Iris pigment epithelial cell (primary cell): ENCODE data around the gene FUT9.
A peak's percentile ranks its signal among the peaks of the same experiment; 100 is the strongest.

ENCODE experiments used
- DNase-seq: peaks from one replicate; pipeline ENCODE4 v3.0.0-alpha.2; 2011; ENCODE audit warnings: low read depth

The FUT9 gene

GRCh38 chr6:96073555-96073954 is 57.8 kb downstream of the FUT9 start:
- DNase-seq = no peak

DNA sequence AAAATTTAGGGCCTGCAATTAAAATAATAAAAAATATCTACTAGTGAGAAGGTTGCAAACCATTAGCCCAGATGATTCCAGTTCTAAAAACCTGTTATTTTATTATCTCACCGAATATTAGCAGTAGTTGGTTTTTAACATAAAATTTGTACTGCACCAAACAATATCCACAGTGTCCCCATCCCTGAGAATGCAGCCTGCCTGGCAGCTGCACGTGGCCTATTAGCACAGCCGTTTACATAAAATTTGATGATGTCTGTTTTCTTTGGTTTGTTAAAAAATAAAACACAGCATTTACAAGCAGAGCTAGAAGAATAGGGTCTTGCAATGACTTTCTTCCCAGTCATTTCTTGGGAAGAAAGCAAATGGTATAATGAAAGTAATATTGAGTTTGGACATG is 58.2 kb downstream of the FUT9 start:
- DNase-seq = no peak

DNA sequence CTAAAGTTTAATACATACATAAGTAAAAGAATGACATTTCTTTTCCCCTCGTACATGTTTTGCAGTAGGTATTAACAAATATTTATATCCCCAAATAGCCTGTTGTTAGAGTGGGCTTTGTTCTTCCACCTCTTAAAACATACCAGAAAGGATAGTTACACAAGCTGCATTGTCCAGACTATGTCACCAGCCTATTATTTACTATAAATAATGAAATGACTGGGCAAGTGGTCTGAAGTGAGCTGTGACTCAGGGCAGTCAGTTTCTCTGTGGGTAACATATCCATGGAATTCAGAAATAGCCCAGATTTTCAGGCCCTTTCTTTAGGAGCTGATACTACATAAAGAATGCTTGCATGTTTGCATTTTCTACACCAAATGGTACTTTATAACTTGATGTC is 60.1 kb downstream of the FUT9 start:
- peak; percentile 0 for DNase-seq

DNA sequence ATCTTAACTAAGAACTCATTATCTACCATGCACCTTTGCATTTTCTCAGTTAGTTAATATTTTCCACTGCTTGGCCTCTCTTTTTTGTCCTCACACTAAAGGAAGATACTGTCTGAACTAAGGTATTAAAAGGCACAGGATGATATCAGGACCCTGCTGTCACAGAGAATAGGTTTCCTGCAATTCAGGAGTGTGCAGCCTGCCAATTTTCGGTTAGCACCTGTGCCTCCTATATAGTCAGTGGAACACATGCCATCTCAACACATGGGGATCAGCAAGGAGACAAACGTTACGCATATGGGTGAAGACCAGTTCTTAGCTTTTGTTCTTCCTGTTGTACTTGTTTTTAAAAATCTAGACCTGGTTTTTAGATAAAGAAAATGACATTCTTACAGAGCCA is 71.0 kb downstream of the FUT9 start:
- no peak for DNase-seq

- DNase-seq = no peak
Measured at GRCh38 chr6:96089173-96089572, 73.4 kb downstream of the FUT9 start.

DNA sequence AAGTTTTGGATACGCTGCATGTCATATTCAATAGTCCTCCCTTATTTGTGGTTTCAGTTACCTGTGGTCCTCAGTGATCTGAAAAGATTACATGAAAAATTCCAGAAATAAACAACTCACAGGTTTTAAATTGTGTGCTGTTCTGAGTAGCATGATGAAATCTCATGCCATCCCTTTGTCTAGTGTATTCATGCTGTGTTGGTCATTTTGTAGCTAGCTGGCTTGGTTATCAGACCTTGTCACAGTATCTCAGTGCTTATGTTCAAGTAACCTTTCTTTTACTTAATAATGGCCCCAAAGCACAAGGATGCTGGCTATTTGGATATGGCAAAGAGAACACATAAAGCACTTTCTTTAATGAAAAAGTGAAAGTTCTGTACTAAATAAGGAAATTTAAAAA is 78.3 kb downstream of the FUT9 start:
- DNase-seq = no peak

- DNase-seq = no peak
Measured at GRCh38 chr6:96099069-96099468, 83.3 kb downstream of the FUT9 start.

DNA sequence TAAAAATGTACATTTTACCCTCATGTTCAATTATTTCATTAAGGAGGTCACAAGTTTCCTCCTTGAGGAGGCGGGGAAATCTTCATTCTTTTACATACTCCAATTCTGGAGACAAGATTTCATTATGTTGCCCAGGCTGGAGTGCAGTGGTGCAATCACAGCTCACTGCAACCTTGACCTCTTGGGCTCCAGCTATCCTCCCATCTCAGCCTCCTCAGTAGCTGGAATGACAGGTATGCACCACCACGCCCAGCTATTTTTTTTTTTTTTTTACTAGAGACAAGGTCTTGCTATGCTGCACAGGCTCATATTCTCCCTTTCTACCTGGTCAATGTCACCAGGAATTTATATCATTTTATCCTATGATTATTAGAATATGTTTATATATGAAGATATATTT is 85.8 kb downstream of the FUT9 start:
- DNase-seq = no peak

- no peak for DNase-seq
Measured at GRCh38 chr6:96104910-96105309, 89.1 kb downstream of the FUT9 start.

GRCh38 chr6:96110878-96111277 is 95.1 kb downstream of the FUT9 start:
- no peak for DNase-seq

GRCh38 chr6:96116674-96117073 is 100.9 kb downstream of the FUT9 start:
- no peak for DNase-seq

- DNase-seq = peak; percentile 4
Measured at GRCh38 chr6:96124778-96125177, 109.0 kb downstream of the FUT9 start.

- DNase-seq = no peak
Measured at GRCh38 chr6:96138406-96138805, 122.6 kb downstream of the FUT9 start.

DNA sequence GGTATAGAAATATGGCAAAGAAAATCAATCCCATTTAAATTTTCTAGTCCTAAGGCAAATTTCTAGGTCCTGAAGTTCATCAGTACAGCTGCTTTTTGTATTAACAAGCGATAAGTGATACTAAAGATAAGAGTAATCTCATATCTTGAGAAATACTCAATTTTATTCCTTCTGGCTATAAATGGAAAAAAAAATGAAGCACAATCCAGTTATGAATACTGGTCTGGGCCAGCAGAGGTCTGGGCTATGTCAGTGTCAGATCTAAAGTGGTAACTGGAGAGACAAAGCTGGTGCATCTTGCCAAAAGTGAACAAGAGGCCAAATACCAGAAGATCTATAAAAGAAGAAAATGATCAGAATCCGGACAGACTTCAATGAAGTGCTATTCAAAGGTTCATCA is 126.4 kb downstream of the FUT9 start:
- DNase-seq = no peak

GRCh38 chr6:96150431-96150830 is 134.7 kb downstream of the FUT9 start:
- DNase-seq = no peak

DNA sequence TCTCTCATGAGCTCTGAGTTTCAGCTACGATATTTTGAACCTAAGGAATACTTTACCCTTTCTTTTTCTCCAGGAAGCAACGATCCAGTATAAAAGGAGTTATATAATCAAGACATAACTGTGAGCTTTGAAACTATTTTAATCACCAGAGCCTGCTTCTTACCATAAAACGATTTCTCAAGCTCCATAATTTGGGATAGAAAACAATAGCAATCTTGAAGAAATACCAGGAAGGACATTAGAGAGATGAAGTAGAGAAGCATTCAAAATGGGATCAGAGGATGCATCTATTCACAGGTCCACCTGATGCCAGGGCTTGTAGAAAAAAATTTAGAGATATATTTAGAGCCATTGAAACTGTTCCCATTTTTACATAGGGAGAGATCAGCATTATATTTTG is 135.9 kb downstream of the FUT9 start:
- no peak for DNase-seq

DNA sequence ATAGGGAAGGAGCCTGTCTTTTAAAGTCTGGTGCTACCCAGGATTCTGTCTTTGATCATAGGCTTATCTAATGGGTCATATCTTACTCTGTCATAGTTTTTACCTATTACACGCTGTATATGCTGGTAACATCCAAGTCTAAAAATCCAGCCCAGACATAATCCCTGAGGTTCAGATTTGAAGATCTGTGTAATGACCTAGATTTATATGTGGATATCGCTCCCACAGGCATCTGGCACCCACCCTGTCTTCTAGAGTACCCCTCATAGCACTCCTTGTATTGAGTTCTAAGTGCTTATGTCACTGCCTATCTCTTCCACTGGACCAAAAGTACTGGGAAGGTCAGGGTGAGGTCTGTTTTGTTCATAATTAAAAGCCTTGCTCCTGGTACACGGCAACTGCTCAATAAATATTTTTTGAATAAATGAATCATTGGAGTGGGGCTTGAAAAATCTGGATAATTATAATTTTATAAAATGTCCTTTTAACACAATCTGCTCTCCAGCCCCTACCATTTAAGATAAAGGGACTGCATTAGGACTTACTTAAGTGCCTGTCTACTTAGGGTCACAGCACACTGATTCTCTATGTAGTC is 136.4 kb downstream of the FUT9 start:
- DNase-seq = no peak

- no peak for DNase-seq
Measured at GRCh38 chr6:96153775-96154174, 138.0 kb downstream of the FUT9 start.

- no peak for DNase-seq
Measured at GRCh38 chr6:96156425-96156824, 140.7 kb downstream of the FUT9 start.

- no peak for DNase-seq
Measured at GRCh38 chr6:96157018-96157565, 141.3 kb downstream of the FUT9 start.

DNA sequence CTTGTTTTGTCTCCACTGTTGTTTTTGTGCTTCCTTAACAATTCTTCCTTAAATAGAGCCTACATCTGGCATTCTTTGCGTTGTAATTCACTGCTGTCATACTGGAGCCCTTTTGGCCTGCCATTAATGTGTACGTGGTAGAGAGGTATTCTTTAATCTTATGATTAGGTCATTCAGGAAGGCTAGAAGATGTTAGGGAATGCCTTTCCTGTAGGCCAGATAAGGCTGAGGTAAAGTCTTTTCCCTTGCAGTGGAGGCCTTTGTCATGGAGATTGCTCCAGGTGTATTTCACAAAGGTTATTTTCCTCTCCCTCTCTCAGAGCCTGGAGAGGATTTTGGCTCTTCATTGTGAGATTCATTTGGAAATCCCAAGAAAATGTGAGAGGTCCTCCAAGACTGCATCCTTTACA is 146.9 kb downstream of the FUT9 start:
- no peak for DNase-seq

- no peak for DNase-seq
Measured at GRCh38 chr6:96164802-96165201, 149.0 kb downstream of the FUT9 start.

DNA sequence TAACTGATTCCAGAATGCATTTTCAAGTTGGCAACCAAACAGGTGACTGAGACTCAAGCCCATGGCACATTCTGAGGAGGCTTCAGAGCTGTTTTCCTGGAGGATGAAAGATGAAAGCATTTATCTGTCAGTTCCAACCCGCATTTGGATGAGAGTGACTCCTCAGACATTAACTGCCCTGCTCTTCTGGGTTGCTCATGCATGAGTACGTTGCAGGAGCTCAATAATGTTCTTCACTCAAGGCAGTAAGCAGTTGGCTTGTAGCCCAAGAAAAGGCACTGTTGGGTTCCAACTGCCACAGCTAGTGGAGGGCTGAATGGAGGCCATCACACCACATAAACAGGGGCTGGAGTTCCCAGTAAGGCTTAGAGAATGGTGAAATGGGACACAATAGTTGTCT is 155.3 kb downstream of the FUT9 start:
- DNase-seq = no peak

DNA sequence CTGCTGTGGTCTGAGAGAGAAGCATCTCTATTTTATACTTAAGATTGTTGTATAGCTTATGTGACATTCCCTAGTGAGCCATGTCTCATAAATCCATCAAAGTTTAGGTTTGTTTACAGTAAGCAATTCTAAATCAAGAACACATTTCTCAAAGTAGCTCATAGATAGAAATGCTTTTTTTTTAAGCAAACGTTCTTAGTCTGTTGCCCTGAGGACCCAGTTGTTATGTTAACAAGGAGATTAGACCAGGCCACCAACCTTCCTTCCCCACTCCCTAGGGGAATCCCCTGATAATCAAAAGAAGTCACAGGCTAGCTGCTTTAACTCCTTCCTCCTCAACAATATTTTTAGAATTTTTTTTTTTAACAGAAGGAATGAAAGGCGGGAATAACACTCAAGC is 169.0 kb downstream of the FUT9 start:
- DNase-seq = no peak

DNA sequence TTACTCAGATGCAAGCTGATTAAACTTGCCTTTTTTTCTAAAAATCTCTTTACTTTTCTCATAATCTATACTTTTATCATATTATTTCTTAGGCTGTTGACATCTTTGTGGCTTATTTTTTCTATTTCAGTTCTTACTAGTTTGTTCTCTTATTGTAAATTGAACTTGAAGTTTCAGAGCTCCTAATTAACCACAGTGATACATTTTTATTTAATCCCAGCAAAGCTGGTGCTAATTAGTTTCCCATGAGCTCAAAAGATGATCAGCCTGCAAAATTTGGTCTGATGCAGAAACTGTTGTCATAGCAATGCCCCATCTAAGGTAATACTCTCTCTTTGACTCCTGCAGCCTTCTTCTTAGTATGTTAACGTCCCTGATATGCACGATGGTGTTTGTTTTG is 170.3 kb downstream of the FUT9 start:
- no peak for DNase-seq
